Stimulated activated CD4-positive, alpha-beta T cell treated with anti-CD3 and anti-CD28 coated beads, Interleukin-2, amount 100 ng/mL, for 48 hours (primary cell): ENCODE results near the gene KDM5C.
A peak's percentile ranks its signal among the peaks of the same experiment; 100 is the strongest.

Source experiments
- DNase-seq, 2 donors: peaks; one replicate each; pipeline ENCODE4 v3.0.0-alpha.2; 2020

The KDM5C gene

DNA sequence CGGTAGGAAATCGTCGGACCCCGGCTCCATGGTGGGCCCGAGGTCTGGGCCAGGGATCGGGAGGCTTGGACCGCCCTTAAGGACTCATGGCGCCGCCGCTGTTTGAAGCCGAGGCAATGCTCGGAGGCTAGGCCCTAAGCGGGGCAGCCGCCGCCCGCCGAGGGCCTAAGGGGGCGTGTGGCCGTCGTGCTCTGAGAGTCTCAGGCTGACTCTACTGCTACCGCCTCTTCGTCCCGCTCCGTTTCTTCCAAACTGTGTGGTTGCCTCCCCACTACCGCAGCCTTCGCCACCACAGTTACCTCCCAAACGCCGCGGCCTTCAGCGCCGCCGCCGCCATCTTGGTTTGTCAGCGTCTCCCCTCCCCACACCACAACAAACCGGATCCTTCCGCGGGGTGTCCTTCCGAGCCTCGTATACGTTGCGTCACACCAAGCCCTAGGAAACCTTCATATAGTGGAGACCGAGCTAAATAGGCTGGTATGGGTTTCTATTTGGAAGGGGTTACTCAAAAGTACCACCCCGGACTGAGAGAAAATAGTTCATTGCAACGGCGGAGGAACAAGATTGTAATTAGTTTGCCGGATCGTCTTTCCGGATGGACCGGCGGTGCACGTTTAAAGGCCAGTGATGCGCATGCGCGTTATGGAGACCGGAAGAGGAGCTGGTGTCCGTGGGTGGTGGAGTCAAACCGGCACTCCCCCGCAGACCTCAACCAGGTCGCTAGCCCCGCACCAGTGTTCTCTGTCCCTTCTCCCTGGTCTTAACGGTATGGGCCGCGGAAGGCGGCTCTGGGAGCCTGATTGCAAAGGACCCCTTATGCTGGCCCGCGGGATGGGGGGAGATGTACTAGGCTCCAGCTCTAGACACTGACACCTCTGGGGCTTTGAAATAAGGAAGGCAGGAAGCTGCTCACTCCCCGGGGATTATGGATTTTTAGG lies at the start of gene KDM5C:
KDM5C (minus strand) TSS at position 348 of the 938 bp plus-strand sequence; CDS start at position 30, 318 bp downstream.
- DNase-seq = peak; percentile 69 to 86

GRCh38 chrX:53272808-53273337 lies 47.9 kb upstream of the KDM5C start:
- DNase-seq = no peak

GRCh38 chrX:53269536-53270107 lies 44.6 kb upstream of the KDM5C start:
- DNase-seq = no peak

DNA sequence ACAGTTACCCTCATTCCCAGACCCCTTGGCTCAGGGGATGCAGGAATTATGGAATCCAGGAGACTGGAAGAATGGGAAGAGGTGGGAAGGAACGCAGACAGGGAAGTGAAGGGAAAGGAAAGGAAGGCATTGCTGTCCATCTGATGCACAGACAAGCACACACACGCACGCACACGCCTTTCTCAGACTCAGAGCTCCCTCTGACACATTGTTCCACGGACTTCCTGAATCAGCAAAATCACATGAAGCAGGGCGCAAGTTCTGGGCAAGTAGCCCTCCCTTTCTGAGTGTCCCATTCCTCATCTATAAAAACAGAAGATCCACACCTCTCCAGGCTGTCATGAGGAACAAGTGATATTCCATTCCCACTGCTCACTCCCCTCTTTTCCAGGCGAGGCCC lies 43.2 kb upstream of the KDM5C start:
- DNase-seq = no peak

GRCh38 chrX:53266914-53267313 lies 41.9 kb upstream of the KDM5C start:
- no peak for DNase-seq

DNA sequence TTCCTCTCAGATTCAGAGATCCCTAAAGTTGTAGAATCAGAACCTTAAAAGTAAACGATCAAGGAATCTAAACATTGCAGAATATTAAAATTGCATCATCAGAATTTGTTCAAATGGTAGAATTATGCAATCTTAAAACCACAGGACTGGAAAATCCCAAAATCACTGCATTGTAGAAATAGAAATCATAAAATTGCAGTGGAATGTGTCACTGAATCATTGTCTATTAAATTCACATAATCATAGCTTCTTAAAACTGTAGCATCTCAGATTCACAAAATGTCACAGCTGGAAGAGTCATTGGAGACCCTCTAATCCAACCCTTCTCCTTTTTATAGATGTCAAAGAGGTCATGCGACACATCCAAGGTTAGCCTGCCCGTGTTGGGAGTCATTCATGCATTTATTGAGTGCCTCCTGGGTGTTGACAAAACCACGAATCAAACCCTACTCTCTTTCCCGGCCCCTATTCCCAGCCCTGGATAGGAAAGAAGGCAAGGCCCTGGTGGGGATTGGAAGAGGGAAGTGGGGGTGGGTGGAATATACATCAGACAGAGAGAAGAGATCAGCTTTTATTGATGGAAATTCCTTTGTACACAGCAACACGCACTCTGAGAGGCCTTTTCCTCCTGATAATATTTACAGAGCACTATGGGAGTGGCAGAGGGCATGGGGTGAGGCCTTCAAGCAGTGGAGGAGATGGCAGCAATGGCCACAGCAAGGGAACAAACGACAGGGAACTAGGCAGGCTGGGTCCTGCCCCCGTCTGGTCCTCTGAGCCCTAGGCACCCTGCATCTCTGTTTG lies 41.0 kb upstream of the KDM5C start:
- DNase-seq = no peak

DNA sequence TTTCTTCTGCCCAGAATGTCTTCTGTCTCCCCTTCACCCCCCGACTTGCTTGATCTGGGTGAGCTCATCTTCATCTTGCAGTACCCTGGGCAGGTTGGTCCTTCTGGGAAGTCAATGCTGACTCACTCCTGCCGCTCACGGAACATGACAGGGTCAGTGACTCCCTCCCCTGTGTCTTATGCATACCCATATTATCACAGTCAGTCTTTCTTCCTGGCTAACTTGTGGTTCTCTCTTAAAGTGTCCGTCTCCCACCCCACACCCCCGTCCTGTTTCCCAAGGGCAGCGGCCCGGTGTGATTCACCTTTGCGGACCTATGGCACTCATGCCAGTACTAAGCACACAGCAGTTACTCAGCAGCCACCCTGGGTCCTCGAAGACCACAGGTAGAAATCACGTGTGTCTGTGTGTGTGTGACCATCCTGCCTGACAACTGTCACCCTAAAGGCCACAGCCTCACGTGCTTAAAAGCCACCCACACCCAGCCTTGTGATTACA lies 38.6 kb upstream of the KDM5C start:
- DNase-seq = peak; percentile 12 to 31

DNA sequence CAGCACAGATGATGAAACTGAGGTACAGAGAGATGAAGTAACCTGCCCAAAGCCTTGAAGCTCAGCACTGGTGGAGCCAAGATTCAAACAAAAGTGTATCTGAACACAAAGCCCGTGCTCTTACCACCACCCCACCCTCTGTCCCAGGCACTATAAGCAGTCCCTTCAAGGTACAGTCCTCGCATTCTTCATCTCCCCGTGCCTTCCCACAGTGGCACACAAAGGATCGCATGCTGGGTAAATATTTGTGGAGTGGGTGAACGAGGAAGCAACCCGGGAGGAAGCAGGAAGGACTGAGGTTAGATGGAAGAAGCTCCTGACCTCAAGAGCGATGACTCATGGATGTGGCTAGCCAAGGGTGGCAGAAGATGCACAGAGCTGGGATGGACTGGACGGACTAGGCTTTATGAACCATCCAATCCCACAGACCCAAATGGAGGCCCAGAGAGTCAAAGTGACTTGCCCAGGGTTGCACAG lies 37.9 kb upstream of the KDM5C start:
- no peak for DNase-seq

DNA sequence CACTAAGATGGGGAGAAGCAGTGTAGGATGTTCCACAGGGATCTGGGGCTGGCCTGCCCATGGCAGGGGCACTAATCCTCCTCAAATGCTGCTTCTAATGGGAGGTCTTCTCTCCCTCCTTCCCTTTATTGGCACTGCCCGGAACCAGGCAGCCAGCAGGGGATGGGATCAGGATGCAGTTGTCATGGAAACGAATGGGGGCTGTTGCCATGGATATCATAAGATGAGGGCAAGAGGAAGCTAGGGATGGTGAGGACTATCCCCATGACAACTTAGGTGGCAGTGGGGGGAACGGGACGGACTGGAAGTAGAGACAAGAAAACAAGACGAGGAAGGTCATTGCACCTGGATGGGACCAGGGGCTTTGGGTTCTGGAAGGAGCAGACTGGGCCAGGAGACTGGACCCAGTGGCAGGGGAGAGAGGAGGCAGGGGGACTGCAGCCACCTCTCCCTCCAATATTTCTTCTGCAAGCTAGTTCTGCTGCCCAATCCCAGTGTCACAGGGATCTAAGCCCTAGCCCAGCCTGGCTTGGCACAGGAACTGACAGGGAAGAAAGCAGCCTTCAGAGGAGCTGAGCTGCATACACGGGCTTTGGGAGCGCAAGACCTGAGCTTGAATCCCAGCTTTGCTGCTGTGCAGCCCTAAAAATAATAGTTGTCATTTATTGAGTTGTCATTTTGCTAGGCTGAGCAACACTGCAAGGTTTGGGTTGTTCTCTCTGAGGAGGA lies 37.3 kb upstream of the KDM5C start:
- no peak for DNase-seq

- DNase-seq = no peak
These were observed 36.5 kb upstream of the KDM5C start for GRCh38 chrX:53261355-53261972.

GRCh38 chrX:53260836-53261235 lies 35.8 kb upstream of the KDM5C start:
- no peak for DNase-seq

- no peak for DNase-seq
These were observed 32.8 kb upstream of the KDM5C start for GRCh38 chrX:53257670-53258423.

- no peak for DNase-seq
These were observed 32.2 kb upstream of the KDM5C start for GRCh38 chrX:53257166-53257565.

DNA sequence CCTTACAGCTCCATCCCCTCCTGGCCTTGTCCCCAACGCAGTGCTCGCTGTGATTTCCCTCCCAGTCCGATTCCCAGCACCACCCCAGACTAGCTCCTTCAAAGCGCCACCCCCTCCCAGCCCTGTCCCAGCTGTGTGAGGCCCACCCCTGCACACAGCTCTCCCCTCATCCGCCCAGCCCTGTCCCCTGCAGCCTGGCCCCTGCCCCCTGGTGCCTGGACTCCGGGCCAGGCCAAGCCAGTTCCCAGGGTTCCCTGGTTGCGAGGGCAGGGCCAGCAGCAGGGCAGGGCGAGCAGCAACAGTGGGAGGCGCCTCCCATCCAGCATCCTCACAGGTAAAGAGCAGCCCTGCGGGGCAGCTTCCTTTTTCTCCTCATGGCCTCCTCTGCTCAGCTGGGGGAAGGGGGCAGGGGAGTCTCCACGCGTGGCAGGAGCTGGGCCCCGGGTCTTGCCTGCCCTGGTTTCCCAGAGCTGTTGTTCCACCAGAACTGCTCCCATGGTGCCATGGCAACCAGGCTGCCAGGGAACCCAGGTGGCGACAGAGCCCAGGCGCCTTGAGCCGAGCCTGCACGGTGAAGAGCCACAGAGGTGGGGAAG lies 31.5 kb upstream of the KDM5C start:
- DNase-seq = no peak

- no peak for DNase-seq
These were observed 30.8 kb upstream of the KDM5C start for GRCh38 chrX:53255738-53256191.

- DNase-seq = no peak
These were observed 29.8 kb upstream of the KDM5C start for GRCh38 chrX:53254570-53255461.

- no peak for DNase-seq
These were observed 28.4 kb upstream of the KDM5C start for GRCh38 chrX:53253293-53254020.

- DNase-seq = no peak
These were observed 26.3 kb upstream of the KDM5C start for GRCh38 chrX:53251307-53251706.

DNA sequence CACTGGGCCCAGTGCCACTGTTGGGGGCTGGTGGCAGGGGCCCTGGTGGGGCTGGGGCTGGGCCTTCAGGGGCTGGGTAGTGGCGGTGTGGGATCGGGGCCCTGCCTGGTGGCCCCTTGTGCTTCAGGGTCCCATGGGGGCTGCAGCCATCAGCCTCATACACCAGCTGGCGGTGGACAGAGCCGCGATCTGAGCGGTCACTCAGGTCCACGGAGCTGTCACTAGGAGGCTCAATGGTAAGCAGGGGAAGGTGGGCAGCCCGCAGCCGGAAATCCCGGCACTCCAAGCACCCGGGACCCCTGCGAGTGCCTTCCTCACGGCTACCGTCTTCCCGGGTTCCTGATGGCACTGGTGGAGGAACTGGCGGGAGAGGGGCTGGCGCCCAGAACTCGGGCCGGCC lies 25.5 kb upstream of the KDM5C start:
- DNase-seq = no peak
